HG02884 (cell line): Measurements from ENCODE around the gene ZNF768.
"Not testable (repeated sequence)": the region's sequence is repeated elsewhere in the genome, so short reads cannot be mapped to it uniquely, and the experiment has no call there.

Source experiments
- ATAC-seq: cut with Tn5 transposase; IDR thresholded peaks from one replicate; pipeline ENCODE4 v1.9.1; 2021; ENCODE audit warnings: mild to moderate bottlenecking, moderate library complexity; ENCODE audit not compliant: unreplicated experiment

Gene ZNF768

GRCh38 chr16:30556125-30556473 lies 29.7 kb upstream of the ZNF768 start:
- no peak for ATAC-seq

DNA sequence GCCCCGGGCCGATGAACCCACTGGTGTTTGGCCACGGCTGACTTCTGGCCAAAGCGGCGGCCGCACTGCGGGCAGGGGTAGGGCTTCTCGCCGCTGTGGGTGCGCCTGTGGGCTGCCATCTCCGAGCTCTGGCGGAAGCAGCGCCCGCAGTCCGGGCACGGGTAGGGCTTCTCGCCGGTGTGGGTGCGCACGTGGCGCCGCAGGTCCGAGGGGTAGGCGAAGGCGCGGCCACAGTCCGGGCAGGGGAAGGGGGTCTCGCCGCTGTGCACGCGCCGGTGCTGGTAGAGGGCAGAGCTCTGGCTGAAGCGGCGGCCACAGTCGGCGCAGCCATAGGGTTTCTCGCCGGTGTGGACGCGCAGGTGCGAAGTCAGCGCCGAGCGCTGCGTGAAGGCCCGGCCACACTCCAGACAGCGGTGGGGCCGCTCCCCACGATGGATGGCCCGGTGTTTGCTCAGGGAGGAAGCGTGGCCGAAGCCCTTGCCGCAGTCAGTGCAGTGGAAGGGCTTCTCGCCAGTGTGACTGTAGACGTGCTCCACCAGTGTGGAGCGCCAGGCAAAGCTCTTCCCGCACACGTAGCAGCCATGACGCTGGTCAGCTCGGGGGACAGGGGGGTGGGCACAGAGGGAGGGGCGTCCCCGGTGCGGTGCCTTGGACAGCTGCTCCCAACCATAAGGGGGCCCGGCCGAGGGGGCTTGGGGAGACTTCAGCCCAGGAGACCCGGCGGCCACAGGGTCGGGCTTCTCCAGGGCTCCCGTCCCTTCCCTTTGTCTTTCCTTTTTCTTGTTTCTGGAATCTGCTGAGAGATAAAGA lies 29.2 kb upstream of the ZNF768 start:
- no peak for ATAC-seq

GRCh38 chr16:30554557-30555314 lies 28.4 kb upstream of the ZNF768 start:
- ATAC-seq = no peak

- ATAC-seq = no peak
Observed at GRCh38 chr16:30553393-30553899, 27.1 kb upstream of the ZNF768 start.

GRCh38 chr16:30552956-30553355 lies 26.6 kb upstream of the ZNF768 start:
- ATAC-seq = no peak

DNA sequence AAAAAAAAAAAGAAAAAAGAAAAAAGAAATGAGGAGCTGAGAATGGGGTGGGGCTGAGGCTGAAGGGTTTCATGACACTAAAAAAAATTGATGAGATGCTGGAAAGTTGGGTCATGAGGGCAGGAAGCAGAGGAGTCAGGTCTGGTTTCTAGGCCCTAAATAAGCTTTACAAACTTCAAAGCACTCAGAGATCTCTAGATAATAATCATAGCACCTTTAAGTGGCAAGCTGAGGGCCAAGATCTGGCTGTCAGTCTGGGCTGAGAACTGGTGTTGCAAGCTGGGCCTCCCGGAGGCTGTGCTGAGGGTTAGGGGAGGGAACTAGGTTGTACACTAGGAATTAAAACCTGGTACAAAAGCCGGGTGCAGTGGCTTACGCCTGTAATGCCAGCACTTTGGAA lies 25.4 kb upstream of the ZNF768 start:
- no peak for ATAC-seq

- ATAC-seq = no peak
Observed at GRCh38 chr16:30548416-30549253, 22.3 kb upstream of the ZNF768 start.

GRCh38 chr16:30546115-30546514 lies 19.7 kb upstream of the ZNF768 start:
- no peak for ATAC-seq

DNA sequence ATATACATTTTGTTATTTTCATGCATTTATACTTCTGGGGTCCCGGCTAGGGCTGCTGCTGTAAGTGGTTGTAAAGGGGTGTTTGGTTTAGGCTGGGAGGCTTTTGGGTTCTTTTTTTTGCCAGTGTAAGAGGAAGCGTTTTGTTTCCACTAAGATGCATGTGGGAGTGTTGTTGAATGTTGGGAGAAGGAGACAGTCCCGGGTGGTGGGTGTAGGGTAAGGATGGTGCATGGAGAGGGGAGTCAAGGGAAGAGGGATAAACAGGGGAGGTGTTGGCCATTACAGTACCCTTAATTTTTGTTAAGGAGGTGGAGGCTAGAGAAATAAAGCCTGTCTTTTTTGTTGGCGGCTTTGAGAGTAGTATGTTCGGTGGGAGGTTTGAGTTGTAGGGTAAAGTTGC lies 16.7 kb upstream of the ZNF768 start:
- ATAC-seq = no peak

DNA sequence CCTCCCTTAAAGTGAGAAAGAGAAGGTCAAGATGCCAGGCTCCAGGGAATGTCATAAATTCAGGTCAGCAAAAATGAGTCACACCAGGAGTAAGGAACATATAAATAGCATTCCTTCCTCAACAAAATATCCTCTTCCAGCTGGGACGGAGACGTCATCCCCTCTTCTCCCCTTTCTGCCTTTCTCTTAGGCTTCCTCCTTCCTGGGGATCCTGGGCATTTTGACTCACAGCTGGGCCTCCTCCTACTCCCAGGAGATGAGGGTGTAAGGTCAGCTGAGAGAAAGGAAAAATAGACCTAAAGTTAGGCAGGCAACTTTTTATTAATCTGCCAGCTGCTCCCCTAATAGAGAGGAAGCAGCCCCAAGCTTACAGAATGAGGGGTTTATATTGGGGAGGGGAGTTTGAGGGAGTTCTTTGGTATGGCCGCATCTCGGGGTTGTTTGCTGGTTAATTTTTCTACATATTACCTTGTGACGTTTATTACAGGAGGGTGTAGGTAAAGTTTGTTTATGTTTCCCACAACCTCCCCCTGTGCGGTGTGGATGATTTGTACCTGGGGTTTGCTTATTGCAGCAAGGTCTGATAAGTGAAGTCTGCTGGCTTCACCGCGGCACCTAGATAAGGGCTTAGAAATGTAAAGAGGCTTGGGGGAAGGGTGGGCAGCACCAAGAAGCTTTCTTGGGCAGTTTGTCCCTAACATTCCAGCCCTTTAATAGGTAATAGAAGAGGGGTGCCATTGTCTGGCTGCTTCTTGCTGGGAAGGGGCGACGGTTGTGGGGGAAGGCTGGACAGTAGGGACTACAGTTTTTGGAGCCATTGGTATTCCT lies 15.3 kb upstream of the ZNF768 start:
- ATAC-seq = no peak

GRCh38 chr16:30540916-30541464 lies 14.6 kb upstream of the ZNF768 start:
- ATAC-seq = not testable (repeated sequence)

DNA sequence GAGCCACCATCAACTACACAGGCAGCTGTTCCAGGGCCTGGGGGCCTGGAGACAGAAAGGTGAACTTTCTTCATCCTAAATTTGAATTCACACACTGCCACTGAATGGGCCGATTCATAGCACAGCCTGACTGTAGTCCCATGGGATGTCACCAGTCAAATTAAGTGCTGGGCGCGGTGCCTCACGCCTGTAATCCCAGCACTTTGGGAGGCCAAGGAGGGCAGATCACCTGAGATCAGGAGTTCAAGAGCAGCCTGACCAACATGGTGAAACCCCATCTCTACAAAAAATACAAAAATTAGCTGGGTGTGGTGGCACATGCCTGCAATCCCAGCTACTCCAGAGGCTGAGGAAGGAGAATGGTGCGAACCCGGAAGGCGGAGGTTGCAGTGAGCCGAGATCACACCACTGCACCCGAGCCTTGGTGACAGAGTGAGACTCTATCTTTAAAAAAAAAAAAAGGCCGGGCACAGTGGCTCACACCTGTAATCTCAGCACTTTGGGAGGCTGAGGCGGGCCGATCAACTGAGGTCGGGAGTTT lies 13.7 kb upstream of the ZNF768 start:
- not testable (repeated sequence) for ATAC-seq

DNA sequence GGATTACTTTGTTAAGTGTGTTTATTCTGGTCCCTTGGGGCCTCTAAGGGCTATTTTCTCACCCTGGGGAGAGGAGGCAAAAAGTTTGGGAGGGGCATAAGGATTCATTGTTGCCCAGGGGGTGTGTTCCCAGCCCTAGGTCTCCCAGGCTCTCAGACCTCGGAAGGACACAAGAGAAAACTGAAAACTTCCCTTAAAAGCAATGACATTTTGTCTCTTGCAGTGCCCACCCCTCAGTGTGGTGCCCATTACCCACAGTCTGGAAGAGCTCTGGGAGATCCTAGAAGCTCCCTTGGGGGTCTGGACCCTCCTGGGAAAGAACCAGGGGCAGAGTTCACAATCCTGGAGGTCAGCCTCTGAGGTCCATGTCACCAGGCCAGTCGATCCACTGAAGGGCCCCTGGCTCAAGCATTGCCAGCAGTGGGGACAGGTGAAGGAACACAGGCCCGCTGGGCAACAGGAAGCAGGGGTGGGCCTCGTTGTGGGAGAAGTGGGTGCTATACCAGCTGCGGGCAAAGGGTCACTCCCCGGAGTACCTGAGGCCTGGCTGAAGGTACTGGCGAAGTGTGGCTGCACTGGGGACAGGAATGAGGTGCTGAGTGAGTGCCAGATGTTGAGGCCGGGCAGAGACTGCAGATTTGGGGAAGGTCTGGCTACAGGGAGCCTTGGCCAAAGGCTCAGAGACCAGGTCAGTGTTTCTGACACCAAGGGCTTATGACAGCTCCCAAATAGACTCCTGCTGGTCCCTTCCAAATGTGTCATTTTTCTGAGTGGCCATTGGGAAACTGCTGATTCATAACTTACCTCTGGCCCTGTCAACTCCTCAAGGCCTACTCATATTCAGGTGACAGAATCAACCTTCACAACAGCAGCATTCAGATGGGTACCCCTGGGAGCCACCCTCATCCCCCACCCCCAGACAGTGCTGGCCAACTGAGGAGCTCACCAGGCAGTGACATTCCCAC lies 12.9 kb upstream of the ZNF768 start:
- ATAC-seq = no peak

- ATAC-seq = not testable (repeated sequence)
Observed at GRCh38 chr16:30536391-30537024, 10.1 kb upstream of the ZNF768 start.

DNA sequence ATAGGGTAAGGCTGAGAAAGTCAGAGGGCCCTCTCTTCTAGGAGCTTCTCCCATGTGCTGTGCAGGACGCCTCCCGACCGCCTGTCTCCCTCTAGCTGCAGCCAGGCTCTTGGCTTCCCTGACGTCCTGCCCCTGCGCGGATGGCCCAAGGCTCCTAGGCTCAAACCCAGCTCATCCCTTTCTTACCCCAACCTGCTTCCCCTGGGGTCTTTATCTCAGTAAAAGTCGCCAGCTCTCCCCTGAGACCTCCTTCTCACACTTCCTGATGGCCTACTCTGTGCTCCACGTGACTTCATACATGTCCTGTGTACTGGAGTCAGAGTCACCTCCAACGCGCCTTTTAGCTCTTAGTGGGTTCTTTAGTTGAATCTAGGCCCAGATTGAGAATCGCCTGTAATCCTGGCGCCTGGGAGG lies 9.4 kb upstream of the ZNF768 start:
- ATAC-seq = no peak

DNA sequence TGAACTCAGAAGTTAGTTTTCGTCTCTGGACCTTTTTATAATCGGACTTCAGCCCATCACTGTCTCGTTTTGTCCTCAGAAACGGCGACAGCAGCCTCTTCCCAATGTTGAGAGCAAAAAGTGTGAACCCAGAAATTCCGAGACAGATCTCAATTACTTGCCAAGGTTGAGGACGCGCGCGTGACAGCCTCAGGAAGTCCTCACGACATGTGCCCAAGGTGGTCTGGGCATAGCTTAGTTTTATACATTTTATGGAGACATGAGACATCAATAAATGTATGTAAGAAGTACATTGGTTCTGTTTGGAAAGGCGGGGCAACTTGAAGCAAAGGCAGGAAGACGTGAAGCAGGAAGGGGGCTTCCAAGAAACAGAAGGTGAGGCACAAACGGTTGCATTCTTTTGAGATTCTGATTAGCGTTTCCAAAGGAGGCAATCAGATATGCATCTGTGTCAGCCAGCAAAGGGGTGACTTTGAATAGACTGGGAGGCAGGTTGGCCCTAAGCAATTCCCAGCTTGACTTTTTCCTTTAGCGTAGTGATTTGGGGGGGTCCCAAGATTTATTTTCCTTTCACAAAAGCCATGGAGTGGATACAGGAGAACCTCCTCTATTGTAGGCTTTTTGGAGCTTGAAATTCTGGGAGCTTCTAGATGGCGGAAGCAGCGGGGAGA lies 8.9 kb upstream of the ZNF768 start:
- no peak for ATAC-seq

GRCh38 chr16:30534368-30535105 lies 8.2 kb upstream of the ZNF768 start, which contains the start of gene ZNF747:
ZNF747 (minus strand) TSS chr16:30534858; CDS start chr16:30534679, 179 bp downstream.
- peak; percentile 49 for ATAC-seq
